ENCODE measurements around the gene ANO5. TPM values are rescaled to one million over a fixed set of nuclear protein-coding genes. Genes with fewer than 3 reads are reported as not detected.

Gene ANO5
- polyA plus RNA-seq, 5 donors = 1.9 to 4.2 (median 2.7) TPM

Other genes starting within 250 kb of the ANO5 start
- not detected for gene SLC17A6, start 145.3 kb downstream of the ANO5 start, polyA plus RNA-seq (ENCODE audit: insufficient read depth in 1 of 5, insufficient read length in 5 of 5, low replicate concordance in 1 of 5)

Data from right lung (tissue), 5 donors.